C4-2B (cell line): ENCODE data around the gene LRP1-AS.

Experiments
- CTCF ChIP-seq: fragments of 450-650 bp; conservative IDR thresholded peaks from 2 replicates; pipeline ENCODE4 v1.5.1; 2017; ENCODE audit warnings: mild to moderate bottlenecking
- ZFX ChIP-seq: fragments of 450-650 bp; IDR thresholded peaks from 2 replicates; pipeline ENCODE4 v1.6.1; 2017

- no peak for TF ChIP-seq CTCF
- no peak for TF ChIP-seq ZFX
Measured at GRCh38 chr12:57170927-57171326, 23.5 kb upstream of the LRP1-AS start.
